A549 treated with DMSO at 1 μM for 4 hours (cell line): ENCODE data around the gene SLC22A13. TPM values are rescaled to one million over a fixed set of nuclear protein-coding genes. Genes with fewer than 3 reads are reported as not detected.

ENCODE experiments used
- total RNA-seq: library from RNA; stranded (reverse); fragments of 200-300 nt; extraction: Qiagen RNA extraction; gene quantifications from 5 replicates; pipeline ENCODE4 v1.2.3, GENCODE V29; 2022; ENCODE audit warnings: low read depth

Gene SLC22A13
- total RNA-seq, result 0.05 to 0.09 TPM in 2 of 5 replicates, not detected in the others

GRCh38 chr3:38265604-38266307, at the start of gene SLC22A13:
Gene SLC22A13, plus strand, starts transcription at chr3:38265812. Its CDS starts 49 bp downstream, at chr3:38265861.

GRCh38 chr3:38281895-38282686, 16.5 kb downstream of the SLC22A13 start, which contains the start of gene SLC22A14:
Gene SLC22A14, plus strand, starts transcription at chr3:38282294. Its CDS starts 23,733 bp downstream, at chr3:38306027.

Other genes with a start within 250 kb of the SLC22A13 start
- gene PLCD1, start 236.2 kb upstream of the SLC22A13 start, total RNA-seq, result 2.6 to 4.4 TPM (median 3.6 TPM) in 5 replicates
- gene DLEC1, start 226.6 kb upstream of the SLC22A13 start, total RNA-seq, result 0.07 to 0.53 TPM (median 0.08 TPM) in 5 replicates
- 43.1 to 52.8 TPM (median 44.3 TPM) in 5 replicates for gene ACAA1, start 128.7 kb upstream of the SLC22A13 start, total RNA-seq
- 25.1 to 28.3 TPM (median 26.9 TPM) in 5 replicates for gene MYD88, start 127.2 kb upstream of the SLC22A13 start, total RNA-seq
- gene OXSR1, start 100.3 kb upstream of the SLC22A13 start, total RNA-seq, result 25.7 to 35.6 TPM (median 34.4 TPM) in 5 replicates
- gene SLC22A14, start 16.5 kb downstream of the SLC22A13 start, total RNA-seq, result 0.07 to 0.19 TPM (median 0.08 TPM) in 3 of 5 replicates, not detected in the others
- 3.0 to 5.7 TPM (median 4.9 TPM) in 5 replicates for gene XYLB, start 81.0 kb downstream of the SLC22A13 start, total RNA-seq
- gene ACVR2B, start 188.1 kb downstream of the SLC22A13 start, total RNA-seq, result 2.1 to 3.4 TPM (median 2.6 TPM) in 5 replicates
- gene EXOG, start 230.5 kb downstream of the SLC22A13 start, total RNA-seq, result 10.6 to 14.8 TPM (median 11.2 TPM) in 5 replicates